A549 (cell line): Measurements from ENCODE around the gene THADA. TPM values are rescaled to one million over a fixed set of nuclear protein-coding genes. Genes with fewer than 3 reads are reported as not detected.
A peak's percentile ranks its signal among the peaks of the same experiment; 100 is the strongest.

Source experiments
- ATAC-seq, 2 experiments: fragments of 200-7000 bp in 1 of 2; fragments of >200 bp in 1 of 2; cut with Nextera tagmentation in 1 of 2; cut with Tn5 transposase in 1 of 2; 3 replicates each; pipeline versions ENCODE4 v1.8.0 to v1.9.1; 2018 to 2020; ENCODE audit warnings: mild to moderate bottlenecking in 1 of 2, moderate library complexity in 1 of 2
- CTCF ChIA-PET: fragments of 300-600 bp; sonication (Branson Sonifier 250); formaldehyde crosslinking; extraction: SDS; loops from one replicate; lab custom pipeline; 2021; ENCODE audit warnings: antibody characterized with exemption, inconsistent platforms; lab: Yijun Ruan, JAX
- POLR2A ChIA-PET: fragments of 350-600 bp; formaldehyde crosslinking; extraction: SDS; loops from one replicate; lab custom pipeline; 2021; ENCODE audit warnings: antibody characterized with exemption, inconsistent platforms; lab: Yijun Ruan, JAX
- DNase-seq, 2 experiments: peaks; one replicate each; pipeline versions ENCODE4 v3.0.0 to v3.0.0-alpha.2; 2011 to 2016; ENCODE audit warnings: low read depth in 1 of 2, low spot score in 1 of 2
- FAIRE-seq: peaks from 2 replicates; lab custom pipeline; 2011; peaks lifted over from hg19 to GRCh38; lab: Jason Lieb, UNC
- H3K27ac ChIP-seq, 2 experiments: fragments of >200 bp; sonication (Bioruptor Twin); formaldehyde crosslinking; 3 replicates each; pipeline ENCODE4 v1.5.1; 2016 to 2017
- H3K4me1 ChIP-seq: fragments of >200 bp; sonication (Bioruptor Twin); formaldehyde crosslinking; 3 replicates; pipeline ENCODE4 v1.6.1; 2016
- H3K4me2 ChIP-seq: fragments of >200 bp; sonication (Bioruptor Twin); formaldehyde crosslinking; 3 replicates; pipeline ENCODE4 v1.6.1; 2016
- H3K4me3 ChIP-seq: fragments of >200 bp; sonication (Bioruptor Twin); formaldehyde crosslinking; 3 replicates; pipeline ENCODE4 v1.5.1; 2016
- H3K9me3 ChIP-seq: fragments of >200 bp; sonication (Bioruptor Twin); formaldehyde crosslinking; 3 replicates; pipeline ENCODE4 v1.6.1; 2016
- CEBPB ChIP-seq, 2 experiments: fragments of >200 bp in 1 of 2; sonication (Bioruptor Twin) in 1 of 2; formaldehyde crosslinking in 1 of 2; IDR thresholded peaks; 2 replicates each; pipeline ENCODE4 v1.6.1; 2012 to 2016
- CHD2 ChIP-seq: fragments of 150-350 bp; IDR thresholded peaks from 2 replicates; pipeline ENCODE4 v1.6.1; 2014; ENCODE audit warnings: low read length; ENCODE audit not compliant: partially characterized antibody
- EHMT2 ChIP-seq: fragments of 200-600 bp; sonication (generic); IDR thresholded peaks from 2 replicates; pipeline ENCODE4 v1.6.1; 2016; ENCODE audit warnings: antibody characterized with exemption, low read depth, mild to moderate bottlenecking, moderate library complexity
- EP300 ChIP-seq, 2 experiments: fragments of >200 bp; sonication (Bioruptor Twin); formaldehyde crosslinking; IDR thresholded peaks; 2 replicates in 1 of 2; 3 replicates in 1 of 2; pipeline ENCODE4 v1.6.1; 2016 to 2017
- ESRRA ChIP-seq: fragments of 150-350 bp; IDR thresholded peaks from 2 replicates; pipeline ENCODE4 v1.6.1; 2014; ENCODE audit warnings: mild to moderate bottlenecking, low read length, borderline replicate concordance
- FOXS1 ChIP-seq: fragments of 250-450 bp; sonication (Bioruptor Pico); IDR thresholded peaks from 2 replicates; pipeline ENCODE4 v1.5.0; 2020; ENCODE audit warnings: mild to moderate bottlenecking, moderate library complexity
- HDAC2 ChIP-seq: fragments of 200-600 bp; sonication (generic); IDR thresholded peaks from 2 replicates; pipeline ENCODE4 v1.6.1; 2016
- HES2 ChIP-seq: fragments of >200 bp; sonication (Bioruptor Twin); formaldehyde crosslinking; IDR thresholded peaks from 2 replicates; pipeline ENCODE4 v1.6.1; 2016
- HEYL ChIP-seq: fragments of 250-450 bp; sonication (Bioruptor Pico); IDR thresholded peaks from 2 replicates; pipeline ENCODE4 v1.8.0; 2021; ENCODE audit warnings: mild to moderate bottlenecking, moderate library complexity
- HOXA7 ChIP-seq: fragments of 250-450 bp; sonication (Bioruptor Pico); IDR thresholded peaks from 2 replicates; pipeline ENCODE4 v1.5.0; 2020; ENCODE audit warnings: mild to moderate bottlenecking, moderate library complexity
- JUN ChIP-seq, 2 experiments: fragments of >200 bp; sonication (Bioruptor Twin); formaldehyde crosslinking; IDR thresholded peaks; 2 replicates in 1 of 2; 3 replicates in 1 of 2; pipeline ENCODE4 v1.6.1; 2016 to 2017
- JUNB ChIP-seq: fragments of >200 bp; sonication (Bioruptor Twin); formaldehyde crosslinking; IDR thresholded peaks from 2 replicates; pipeline ENCODE4 v1.6.1; 2016
- KDM1A ChIP-seq: fragments of 200-600 bp; sonication (generic); IDR thresholded peaks from 2 replicates; pipeline ENCODE4 v1.6.1; 2016; ENCODE audit warnings: low read depth, mild to moderate bottlenecking
- MAFK ChIP-seq: fragments of 450-650 bp; IDR thresholded peaks from 2 replicates; pipeline ENCODE4 v1.6.1; 2014; ENCODE audit not compliant: partially characterized antibody
- MYC ChIP-seq: IDR thresholded peaks from 2 replicates; pipeline ENCODE4 v1.6.1; 2012; ENCODE audit warnings: mild to moderate bottlenecking, inconsistent platforms, low read length, improper control_type of control experiment, borderline replicate concordance
- PHF8 ChIP-seq: fragments of 200-600 bp; sonication (generic); IDR thresholded peaks from 2 replicates; pipeline ENCODE4 v1.6.1; 2016; ENCODE audit warnings: low read depth, mild to moderate bottlenecking, antibody characterized with exemption, moderate library complexity, borderline replicate concordance
- POLR2A ChIP-seq: IDR thresholded peaks from 2 replicates; pipeline ENCODE4 v1.6.1; 2012; ENCODE audit warnings: mild to moderate bottlenecking, low read length
- RAD21 ChIP-seq, 2 experiments: fragments of >200 bp in 1 of 2; sonication (Bioruptor Twin) in 1 of 2; formaldehyde crosslinking in 1 of 2; IDR thresholded peaks in 1 of 2; conservative IDR thresholded peaks in 1 of 2; 2 replicates in 1 of 2; 3 replicates in 1 of 2; pipeline ENCODE4 v1.6.1; 2012 to 2018; ENCODE audit warnings: inconsistent platforms in 1 of 2
- SREBF2 ChIP-seq: fragments of 450-650 bp; IDR thresholded peaks from 2 replicates; pipeline ENCODE4 v1.6.1; 2014; ENCODE audit warnings: mild to moderate bottlenecking, moderate library complexity
- TP53 ChIP-seq: fragments of 250-450 bp; sonication (Bioruptor Pico); IDR thresholded peaks from 2 replicates; pipeline ENCODE4 v1.5.0; 2021; ENCODE audit warnings: mild to moderate bottlenecking, moderate library complexity
- whole genome bisulfite sequencing: methylation state at CpG from one replicate; pipeline ENCODE4 v1.1.6; 2017; ENCODE audit errors: missing lambda C conversion rate; 5-methylcytosine and 5-hydroxymethylcytosine counted together
- polyA plus RNA-seq, 4 experiments: library from polyadenylated mRNA; depleted of rRNA in 3 of 4; stranded (reverse); fragments of >200 nt; fragmentation: RNase III in 1 of 4; extraction: RNeasy Plus Mini Kit Qiagen cat#74134 plus additional on column Dnase treatment in 1 of 4; gene quantifications; 2 replicates in 3 of 4; 3 replicates in 1 of 4; pipeline ENCODE4 v1.2.3, GENCODE V29; 2011 to 2017
- TF ChIP-seq, protein P1 (sequence below): fragments of 200-600 bp; sonication (generic); IDR thresholded peaks from 2 replicates; pipeline ENCODE4 v1.6.1; 2016; ENCODE audit warnings: antibody characterized with exemption, mild to moderate bottlenecking, moderate library complexity
- TF ChIP-seq, protein P2 (sequence below): fragments of 150-350 bp; IDR thresholded peaks from 2 replicates; pipeline ENCODE4 v1.6.1; 2014; ENCODE audit warnings: low read depth, mild to moderate bottlenecking, low read length
- TF ChIP-seq, protein P3 (sequence below): fragments of 250-450 bp; sonication (Bioruptor Pico); IDR thresholded peaks from 2 replicates; pipeline ENCODE4 v1.5.0; 2020; ENCODE audit warnings: low read depth, mild to moderate bottlenecking, moderate library complexity

The THADA gene
- polyA plus RNA-seq, 2 of the 4 experiments (the other 2 are of a cell fraction), result 21.8 to 37.9 TPM

DNA sequence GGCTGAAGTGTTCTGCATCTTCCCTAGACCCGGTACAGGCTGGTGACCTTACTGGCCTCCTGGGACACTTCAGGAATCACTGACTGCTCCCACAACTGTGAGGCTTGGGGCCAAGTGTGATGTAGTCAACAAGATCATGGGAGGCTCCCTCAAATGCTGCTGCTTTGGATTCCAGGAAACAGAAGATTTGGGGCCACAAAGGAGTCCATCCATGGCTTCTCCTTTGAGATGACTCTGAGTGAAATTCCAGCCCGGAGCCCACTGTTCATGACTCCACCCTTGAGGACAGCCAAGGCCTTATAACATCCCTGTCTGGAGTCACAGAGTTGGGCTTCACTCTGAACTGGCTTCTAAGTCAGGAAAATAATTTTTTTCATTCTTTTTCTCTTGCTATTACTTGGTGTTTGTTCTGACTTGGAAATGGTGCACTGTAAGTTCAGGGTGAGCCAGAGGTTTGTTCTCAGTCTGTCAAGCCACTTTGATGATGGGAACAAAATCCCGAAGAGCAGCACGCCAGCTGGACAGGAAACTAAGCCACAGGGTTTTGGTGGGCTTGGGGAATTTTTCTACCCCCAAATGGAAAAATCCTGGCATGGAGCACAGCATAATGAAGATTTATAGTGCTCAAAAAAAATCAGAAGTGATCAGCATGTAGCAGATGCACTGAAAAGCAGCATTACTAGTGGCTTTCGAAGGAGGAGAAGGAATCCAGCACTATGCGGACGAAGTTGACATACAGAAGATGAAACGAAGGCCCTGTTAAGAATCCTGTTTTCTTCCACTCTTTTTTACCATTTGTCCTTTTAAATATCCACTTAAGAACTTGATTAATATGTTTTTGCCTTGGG lies 271.4 kb downstream of the THADA start:
- POLR2A ChIA-PET, result no interaction called here
- CTCF ChIA-PET, result interaction anchor here (1.2 to 1.3 kb wide), 2 partner anchors 95 to 197 kb away, joined by 3 read pairs; no protein-coding TSS in a partner anchor
- Histone ChIP-seq H3K9me3 (no peaks in the 10 kb centered on the region), H3K4me3 (no peak overlapping the region), H3K27ac (no peak overlapping the region), H3K4me1 (no peaks in the 10 kb centered on the region), H3K4me2 (no peak overlapping the region)
- TF ChIP-seq HOXA7 (no peak), POLR2A (no peak), FOXS1 (CRISPR knock-in tag) (no peak), TP53 (no peak), RAD21 (conservative IDR thresholded peaks at IDR 0.05 in 1 of 2, IDR thresholded peaks at IDR 0.05 in 1 of 2) (no peak), ESRRA (no peak), CEBPB (IDR thresholded peaks at IDR 0.05) (no peak), JUNB (no peak), KDM1A (no peak), HDAC2 (no peak), MYC (no peak), MAFK (no peak), HEYL (no peak), EP300 (IDR thresholded peaks at IDR 0.05) (no peak), CHD2 (no peak), PHF8 (no peak)
- TF ChIP-seq, protein P1, sequence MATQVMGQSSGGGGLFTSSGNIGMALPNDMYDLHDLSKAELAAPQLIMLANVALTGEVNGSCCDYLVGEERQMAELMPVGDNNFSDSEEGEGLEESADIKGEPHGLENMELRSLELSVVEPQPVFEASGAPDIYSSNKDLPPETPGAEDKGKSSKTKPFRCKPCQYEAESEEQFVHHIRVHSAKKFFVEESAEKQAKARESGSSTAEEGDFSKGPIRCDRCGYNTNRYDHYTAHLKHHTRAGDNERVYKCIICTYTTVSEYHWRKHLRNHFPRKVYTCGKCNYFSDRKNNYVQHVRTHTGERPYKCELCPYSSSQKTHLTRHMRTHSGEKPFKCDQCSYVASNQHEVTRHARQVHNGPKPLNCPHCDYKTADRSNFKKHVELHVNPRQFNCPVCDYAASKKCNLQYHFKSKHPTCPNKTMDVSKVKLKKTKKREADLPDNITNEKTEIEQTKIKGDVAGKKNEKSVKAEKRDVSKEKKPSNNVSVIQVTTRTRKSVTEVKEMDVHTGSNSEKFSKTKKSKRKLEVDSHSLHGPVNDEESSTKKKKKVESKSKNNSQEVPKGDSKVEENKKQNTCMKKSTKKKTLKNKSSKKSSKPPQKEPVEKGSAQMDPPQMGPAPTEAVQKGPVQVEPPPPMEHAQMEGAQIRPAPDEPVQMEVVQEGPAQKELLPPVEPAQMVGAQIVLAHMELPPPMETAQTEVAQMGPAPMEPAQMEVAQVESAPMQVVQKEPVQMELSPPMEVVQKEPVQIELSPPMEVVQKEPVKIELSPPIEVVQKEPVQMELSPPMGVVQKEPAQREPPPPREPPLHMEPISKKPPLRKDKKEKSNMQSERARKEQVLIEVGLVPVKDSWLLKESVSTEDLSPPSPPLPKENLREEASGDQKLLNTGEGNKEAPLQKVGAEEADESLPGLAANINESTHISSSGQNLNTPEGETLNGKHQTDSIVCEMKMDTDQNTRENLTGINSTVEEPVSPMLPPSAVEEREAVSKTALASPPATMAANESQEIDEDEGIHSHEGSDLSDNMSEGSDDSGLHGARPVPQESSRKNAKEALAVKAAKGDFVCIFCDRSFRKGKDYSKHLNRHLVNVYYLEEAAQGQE, result no peak
- TF ChIP-seq, protein P2, sequence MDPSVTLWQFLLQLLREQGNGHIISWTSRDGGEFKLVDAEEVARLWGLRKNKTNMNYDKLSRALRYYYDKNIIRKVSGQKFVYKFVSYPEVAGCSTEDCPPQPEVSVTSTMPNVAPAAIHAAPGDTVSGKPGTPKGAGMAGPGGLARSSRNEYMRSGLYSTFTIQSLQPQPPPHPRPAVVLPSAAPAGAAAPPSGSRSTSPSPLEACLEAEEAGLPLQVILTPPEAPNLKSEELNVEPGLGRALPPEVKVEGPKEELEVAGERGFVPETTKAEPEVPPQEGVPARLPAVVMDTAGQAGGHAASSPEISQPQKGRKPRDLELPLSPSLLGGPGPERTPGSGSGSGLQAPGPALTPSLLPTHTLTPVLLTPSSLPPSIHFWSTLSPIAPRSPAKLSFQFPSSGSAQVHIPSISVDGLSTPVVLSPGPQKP, result no peak
- DNase-seq, result no peak
- FAIRE-seq, result no peak
- WGBS, result 89% methylated on average over 8 of the region's 8 CpGs
- no peak for ATAC-seq

GRCh38 chr2:43323857-43324256 lies 272.0 kb downstream of the THADA start:
- Histone ChIP-seq H3K4me2 (no peak overlapping the region), H3K9me3 (no peaks in the 10 kb centered on the region), H3K4me1 (peaks cover 5% of the 10 kb centered on the region), H3K4me3 (no peak overlapping the region), H3K27ac (no peak overlapping the region)
- TF ChIP-seq HES2 (no peak), CEBPB (IDR thresholded peaks at IDR 0.05) (no peak), EHMT2 (no peak), SREBF2 (no peak), PHF8 (no peak), MAFK (peak; percentile 55), JUN (IDR thresholded peaks at IDR 0.05) (no peak), HDAC2 (no peak)
- TF ChIP-seq, protein P3, sequence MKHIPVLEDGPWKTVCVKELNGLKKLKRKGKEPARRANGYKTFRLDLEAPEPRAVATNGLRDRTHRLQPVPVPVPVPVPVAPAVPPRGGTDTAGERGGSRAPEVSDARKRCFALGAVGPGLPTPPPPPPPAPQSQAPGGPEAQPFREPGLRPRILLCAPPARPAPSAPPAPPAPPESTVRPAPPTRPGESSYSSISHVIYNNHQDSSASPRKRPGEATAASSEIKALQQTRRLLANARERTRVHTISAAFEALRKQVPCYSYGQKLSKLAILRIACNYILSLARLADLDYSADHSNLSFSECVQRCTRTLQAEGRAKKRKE (CRISPR knock-in tag), result no peak
- WGBS, result 94% methylated on average over 4 of the region's 4 CpGs
- no peak for FAIRE-seq
- POLR2A ChIA-PET, result no interaction called here
- ATAC-seq, result no peak
- DNase-seq, result no peak
- CTCF ChIA-PET, result interaction anchor here (1.2 to 1.3 kb wide), 2 partner anchors 94 to 198 kb away, joined by 3 read pairs; no protein-coding TSS in a partner anchor
